H9 (cell line): ENCODE results near the gene SPATA16. TPM values are rescaled to one million over a fixed set of nuclear protein-coding genes. Genes with fewer than 3 reads are reported as not detected.

Experiments used
- DNase-seq: peaks from one replicate; pipeline ENCODE4 v3.0.0-alpha.2; 2017
- H2AFZ ChIP-seq: one replicate; pipeline ENCODE4 v1.6.1; 2013; ENCODE audit warnings: mild to moderate bottlenecking, low read length, control low read depth, moderate library complexity
- H2AK5ac ChIP-seq: 2 replicates; pipeline ENCODE4 v1.6.1; 2013; ENCODE audit warnings: low read length, control low read depth, mixed read lengths; ENCODE audit not compliant: insufficient read length
- H2BK120ac ChIP-seq: one replicate; pipeline ENCODE4 v1.6.1; 2013; ENCODE audit warnings: low read depth, mild to moderate bottlenecking, low read length, control low read depth, inconsistent platforms; ENCODE audit not compliant: poor library complexity, severe bottlenecking
- H2BK12ac ChIP-seq: 2 replicates; pipeline ENCODE4 v1.6.1; 2013; ENCODE audit warnings: low read length, control low read depth, mixed read lengths, low read depth; ENCODE audit not compliant: insufficient read length
- H2BK15ac ChIP-seq: 2 replicates; pipeline ENCODE4 v1.6.1; 2013; ENCODE audit warnings: low read depth, low read length, control low read depth
- H2BK20ac ChIP-seq: one replicate; pipeline ENCODE4 v1.6.1; 2013; ENCODE audit warnings: low read depth, mild to moderate bottlenecking, low read length, control low read depth, inconsistent platforms; ENCODE audit not compliant: poor library complexity, severe bottlenecking
- H2BK5ac ChIP-seq: 2 replicates; pipeline ENCODE4 v1.6.1; 2013; ENCODE audit warnings: low read length, control low read depth, mixed read lengths; ENCODE audit not compliant: insufficient read length
- H3K14ac ChIP-seq: 2 replicates; pipeline ENCODE4 v1.6.1; 2013; ENCODE audit warnings: low read length, control low read depth; ENCODE audit not compliant: insufficient read depth
- H3K18ac ChIP-seq: 2 replicates; pipeline ENCODE4 v1.6.1; 2013; ENCODE audit warnings: low read depth, mild to moderate bottlenecking, mixed read lengths, low read length, control low read depth; ENCODE audit not compliant: insufficient read length
- H3K23ac ChIP-seq: 2 replicates; pipeline ENCODE4 v1.6.1; 2013; ENCODE audit warnings: low read length, control low read depth, mixed read lengths, low read depth; ENCODE audit not compliant: insufficient read length
- H3K23me2 ChIP-seq: 2 replicates; pipeline ENCODE4 v1.6.1; 2013; ENCODE audit warnings: low read depth, mild to moderate bottlenecking, mixed read lengths, low read length, control low read depth; ENCODE audit not compliant: insufficient read length, poor library complexity, severe bottlenecking
- H3K27ac ChIP-seq: 2 replicates; pipeline ENCODE4 v1.5.1; 2013; ENCODE audit warnings: low read length, control low read depth, mixed read lengths, low read depth; ENCODE audit not compliant: insufficient read length
- H3K27me3 ChIP-seq: 2 replicates; pipeline ENCODE4 v1.6.1; 2013; ENCODE audit warnings: low read length, control low read depth, inconsistent platforms; ENCODE audit not compliant: insufficient read depth
- H3K4ac ChIP-seq: 2 replicates; pipeline ENCODE4 v1.6.1; 2013; ENCODE audit warnings: low read depth, mild to moderate bottlenecking, control low read depth, inconsistent platforms, low read length, moderate library complexity
- H3K4me1 ChIP-seq: 2 replicates; pipeline ENCODE4 v1.6.1; 2013; ENCODE audit warnings: low read length, control low read depth, inconsistent platforms; ENCODE audit not compliant: insufficient read depth
- H3K4me2 ChIP-seq: 2 replicates; pipeline ENCODE4 v1.6.1; 2013; ENCODE audit warnings: low read length, control low read depth, mixed read lengths; ENCODE audit not compliant: insufficient read length, insufficient read depth
- H3K56ac ChIP-seq: 2 replicates; pipeline ENCODE4 v1.6.1; 2013; ENCODE audit warnings: low read depth, mild to moderate bottlenecking, mixed read lengths, low read length, control low read depth; ENCODE audit not compliant: insufficient read length
- H3K79me1 ChIP-seq: 2 replicates; pipeline ENCODE4 v1.6.1; 2013; ENCODE audit warnings: low read depth, mild to moderate bottlenecking, moderate library complexity, low read length, control low read depth, inconsistent platforms; ENCODE audit not compliant: insufficient read depth, poor library complexity, severe bottlenecking
- H3K79me2 ChIP-seq: 2 replicates; pipeline ENCODE4 v1.6.1; 2013; ENCODE audit warnings: low read length, control low read depth, inconsistent platforms; ENCODE audit not compliant: insufficient read depth
- H3K9ac ChIP-seq: 2 replicates; pipeline ENCODE4 v1.6.1; 2013; ENCODE audit warnings: low read length, control low read depth, mixed read lengths; ENCODE audit not compliant: insufficient read length; ENCODE audit errors: extremely low read depth
- H3K9me3 ChIP-seq: one replicate; pipeline ENCODE4 v1.6.1; 2013; ENCODE audit warnings: low read depth, low read length, inconsistent platforms; ENCODE audit not compliant: control insufficient read depth
- H3T11ph ChIP-seq: one replicate; pipeline ENCODE4 v1.6.1; 2013; ENCODE audit warnings: mild to moderate bottlenecking, low read length, control low read depth, inconsistent platforms
- H4K20me1 ChIP-seq: one replicate; pipeline ENCODE4 v1.6.1; 2013; ENCODE audit not compliant: control insufficient read depth, insufficient read length, insufficient read depth
- H4K5ac ChIP-seq: 2 replicates; pipeline ENCODE4 v1.6.1; 2013; ENCODE audit warnings: low read depth, mild to moderate bottlenecking, mixed read lengths, low read length, control low read depth; ENCODE audit not compliant: insufficient read length
- H4K8ac ChIP-seq: replicated peaks from 2 replicates; pipeline ENCODE4 v1.6.1; 2013; ENCODE audit warnings: low read length, control low read depth, mixed read lengths, low read depth; ENCODE audit not compliant: insufficient read length
- H4K91ac ChIP-seq: 2 replicates; pipeline ENCODE4 v1.6.1; 2013; ENCODE audit warnings: low read depth, mild to moderate bottlenecking, moderate library complexity, mixed read lengths, low read length, control low read depth; ENCODE audit not compliant: insufficient read length
- H3K27ac Mint-ChIP-seq, 3 experiments: 2 replicates in 2 of 3; 3 replicates in 1 of 3; pipeline ENCODE4 v1.8.0; 2020 to 2021; ENCODE audit warnings: mixed read lengths in 3 of 3, mild to moderate bottlenecking in 1 of 3, moderate library complexity in 1 of 3
- H3K27me3 Mint-ChIP-seq: 2 replicates; pipeline ENCODE4 v1.8.0; 2021; ENCODE audit warnings: low read depth, mild to moderate bottlenecking, moderate library complexity, mixed read lengths
- H3K36me3 Mint-ChIP-seq, 3 experiments: 2 replicates in 2 of 3; 3 replicates in 1 of 3; pipeline ENCODE4 v1.8.0; 2020 to 2021; ENCODE audit warnings: low read depth in 3 of 3, mixed read lengths in 3 of 3; ENCODE audit not compliant: insufficient read depth in 1 of 3
- H3K4me1 Mint-ChIP-seq, 2 experiments: 2 replicates each; pipeline ENCODE4 v1.8.0; 2020; ENCODE audit warnings: mixed read lengths in 2 of 2
- H3K4me3 Mint-ChIP-seq, 2 experiments: 2 replicates in 1 of 2; 3 replicates in 1 of 2; pipeline ENCODE4 v1.8.0; 2020 to 2021; ENCODE audit warnings: mild to moderate bottlenecking in 2 of 2, mixed read lengths in 2 of 2, moderate library complexity in 1 of 2
- H3K9me3 Mint-ChIP-seq, 2 experiments: 2 replicates in 1 of 2; 3 replicates in 1 of 2; pipeline ENCODE4 v1.8.0; 2020; ENCODE audit warnings: mild to moderate bottlenecking in 2 of 2, mixed read lengths in 2 of 2, moderate library complexity in 1 of 2
- WGBS: extraction: QIAGEN DNeasy Blood & Tissue Kit; methylation state at CpG from one replicate; pipeline ENCODE4 v1.1.7; 2013; ENCODE audit warnings: missing lambda C conversion rate, low lambda C conversion rate, mixed read lengths; ENCODE audit not compliant: insufficient read length; ENCODE audit errors: extremely low coverage; 5-methylcytosine and 5-hydroxymethylcytosine counted together
- total RNA-seq: library from RNA; stranded (reverse); gene quantifications from 2 replicates; pipeline ENCODE4 v1.2.1, GENCODE V29; 2021
- TF ChIP-seq, protein P1 (sequence below): fragments of 200-600 bp; sonication (generic); conservative IDR thresholded peaks from 3 replicates; pipeline ENCODE4 v1.8.0; 2021; ENCODE audit warnings: antibody characterized with exemption, mild to moderate bottlenecking

Gene SPATA16
- total RNA-seq, 1 experiment from 2014 or later, result not detected

DNA sequence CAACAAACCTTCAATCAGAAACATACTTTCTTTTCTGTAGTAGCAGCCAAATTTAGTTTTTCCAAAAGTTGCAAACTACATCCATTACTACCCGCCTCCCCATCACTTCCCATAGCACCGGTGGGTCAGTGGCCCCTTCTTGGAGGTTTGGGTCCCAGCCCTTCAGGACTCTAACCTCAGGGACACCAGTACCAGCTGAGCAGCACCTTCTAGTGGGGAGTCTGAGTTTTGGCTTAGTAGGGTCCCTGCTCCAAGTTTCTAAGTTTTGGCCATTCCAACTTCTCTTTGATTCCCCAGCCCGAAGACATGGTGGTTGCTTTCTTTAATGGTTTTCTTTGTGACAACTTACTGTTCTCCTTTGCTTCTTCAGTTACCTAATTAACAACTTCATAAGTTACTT is 229.9 kb downstream of the SPATA16 start:
- Mint-ChIP-seq H3K36me3 (no peaks in the 10 kb centered on the region), H3K4me1 (peaks cover 2 to 3% of the 10 kb centered on the region in 2 experiments), H3K9me3 (no peaks in the 10 kb centered on the region), H3K27ac (no peak overlapping the region; a peak in 1 of 7 replicates), H3K27me3 (no peaks in the 10 kb centered on the region), H3K4me3 (no peak overlapping the region)
- no peaks in the 10 kb centered on the region for H3K4me1 ChIP-seq
- H3K14ac ChIP-seq, result no peak overlapping the region
- TF ChIP-seq, protein P1, sequence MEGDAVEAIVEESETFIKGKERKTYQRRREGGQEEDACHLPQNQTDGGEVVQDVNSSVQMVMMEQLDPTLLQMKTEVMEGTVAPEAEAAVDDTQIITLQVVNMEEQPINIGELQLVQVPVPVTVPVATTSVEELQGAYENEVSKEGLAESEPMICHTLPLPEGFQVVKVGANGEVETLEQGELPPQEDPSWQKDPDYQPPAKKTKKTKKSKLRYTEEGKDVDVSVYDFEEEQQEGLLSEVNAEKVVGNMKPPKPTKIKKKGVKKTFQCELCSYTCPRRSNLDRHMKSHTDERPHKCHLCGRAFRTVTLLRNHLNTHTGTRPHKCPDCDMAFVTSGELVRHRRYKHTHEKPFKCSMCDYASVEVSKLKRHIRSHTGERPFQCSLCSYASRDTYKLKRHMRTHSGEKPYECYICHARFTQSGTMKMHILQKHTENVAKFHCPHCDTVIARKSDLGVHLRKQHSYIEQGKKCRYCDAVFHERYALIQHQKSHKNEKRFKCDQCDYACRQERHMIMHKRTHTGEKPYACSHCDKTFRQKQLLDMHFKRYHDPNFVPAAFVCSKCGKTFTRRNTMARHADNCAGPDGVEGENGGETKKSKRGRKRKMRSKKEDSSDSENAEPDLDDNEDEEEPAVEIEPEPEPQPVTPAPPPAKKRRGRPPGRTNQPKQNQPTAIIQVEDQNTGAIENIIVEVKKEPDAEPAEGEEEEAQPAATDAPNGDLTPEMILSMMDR, result peak; percentile 59
- H2BK15ac ChIP-seq, result no peak overlapping the region
- no peak overlapping the region for H2BK5ac ChIP-seq
- no peaks in the 10 kb centered on the region for H3K23me2 ChIP-seq
- no peak overlapping the region for H3K23ac ChIP-seq
- no peak overlapping the region for H4K8ac ChIP-seq
- H3K18ac ChIP-seq, result no peak overlapping the region
- no peak overlapping the region for H2AK5ac ChIP-seq
- no peak overlapping the region for H3T11ph ChIP-seq
- H3K56ac ChIP-seq, result no peak overlapping the region
- H2BK20ac ChIP-seq, result no peak overlapping the region
- no peak overlapping the region for H3K9ac ChIP-seq
- no peak overlapping the region for H2BK12ac ChIP-seq
- H4K5ac ChIP-seq, result no peak overlapping the region
- H3K27ac ChIP-seq, result no peak overlapping the region
- H3K79me2 ChIP-seq, result no peaks in the 10 kb centered on the region
- no CpG with 5 or more reads among the region's 3 CpGs for WGBS
- no peaks in the 10 kb centered on the region for H3K9me3 ChIP-seq
- no peak overlapping the region for H3K4me2 ChIP-seq
- no peak overlapping the region for H2AFZ ChIP-seq
- H3K27me3 ChIP-seq, result no peaks in the 10 kb centered on the region
- peak; percentile 33 for DNase-seq
- H4K91ac ChIP-seq, result no peak overlapping the region
- H3K4ac ChIP-seq, result no peak overlapping the region
- H4K20me1 ChIP-seq, result no peaks in the 10 kb centered on the region
- no peaks in the 10 kb centered on the region for H3K79me1 ChIP-seq
- H2BK120ac ChIP-seq, result no peak overlapping the region
